GM19324 (cell line): ENCODE data around the gene ADD3.
"Not testable (repeated sequence)": the region's sequence is repeated elsewhere in the genome, so short reads cannot be mapped to it uniquely, and the experiment has no call there.

Experiments
- ATAC-seq: cut with Tn5 transposase; IDR thresholded peaks from one replicate; pipeline ENCODE4 v1.9.1; 2021; ENCODE audit warnings: mild to moderate bottlenecking, moderate library complexity; ENCODE audit not compliant: unreplicated experiment, low FRiP score

Gene ADD3

DNA sequence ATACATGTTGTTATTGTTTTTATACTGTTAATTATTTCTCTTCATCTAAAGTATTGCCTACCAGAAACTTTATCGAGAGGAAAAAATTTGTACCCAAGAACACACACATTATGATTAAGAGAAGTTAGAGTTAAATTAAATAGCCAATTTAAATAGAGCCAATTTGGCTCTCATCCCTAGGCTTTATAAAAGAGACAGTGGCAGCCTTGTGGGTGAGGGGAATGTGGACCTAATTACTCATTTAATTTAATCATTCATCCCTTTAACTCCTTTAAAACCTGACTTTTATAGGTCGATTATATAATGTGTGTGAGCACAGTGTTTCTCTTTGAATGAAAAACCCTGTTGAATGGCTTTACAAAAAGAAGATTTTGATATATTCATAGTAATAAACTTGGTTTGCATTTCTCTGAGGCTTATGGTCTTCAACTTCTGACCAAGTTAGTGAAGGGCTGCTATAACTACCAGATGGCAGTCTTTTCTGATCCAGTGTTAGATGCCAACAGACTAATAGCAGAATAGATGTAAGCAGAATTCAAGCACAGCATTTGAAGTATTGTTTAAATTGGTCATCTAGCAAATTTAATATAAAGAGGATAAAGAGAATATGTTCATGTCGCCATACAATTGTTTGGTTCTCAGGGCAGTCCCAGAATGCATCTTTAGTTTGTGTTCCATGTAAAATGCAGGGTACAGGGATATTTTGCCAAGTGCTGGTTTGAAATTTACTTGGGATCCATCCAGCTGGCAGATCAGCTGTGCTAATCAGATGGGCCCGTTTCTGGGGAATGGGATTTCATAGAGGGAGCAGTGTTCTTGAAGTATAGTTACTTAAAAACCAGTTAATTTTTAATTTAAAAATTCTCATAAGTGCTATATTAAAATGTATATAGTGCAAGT, 25.3 kb downstream of the ADD3 start:
- ATAC-seq, result no peak

DNA sequence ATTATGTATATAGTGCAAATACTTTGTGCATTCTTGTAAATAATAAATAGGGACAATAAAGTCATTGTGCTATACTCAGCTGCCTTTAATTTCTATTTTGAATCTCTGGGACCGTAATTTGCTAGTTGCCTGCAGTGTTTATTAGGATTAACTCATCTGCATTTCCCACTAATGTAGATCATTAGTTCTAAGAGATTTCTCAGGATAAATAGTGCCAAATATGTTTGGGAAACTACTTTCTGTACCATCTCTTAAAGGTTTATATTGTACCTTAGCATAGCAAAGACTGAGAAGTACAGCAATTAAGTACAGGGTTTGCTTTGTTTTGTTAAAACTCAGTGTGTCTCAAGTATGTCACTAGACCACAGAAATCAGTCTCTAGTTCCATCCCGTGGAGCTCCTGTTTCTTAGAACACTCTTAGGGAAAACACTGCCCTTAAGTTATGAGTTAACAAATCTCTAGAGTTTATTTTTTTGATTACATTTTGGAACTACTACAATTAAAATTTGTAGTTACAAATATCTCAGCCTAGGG, 26.0 kb downstream of the ADD3 start:
- ATAC-seq, result no peak

DNA sequence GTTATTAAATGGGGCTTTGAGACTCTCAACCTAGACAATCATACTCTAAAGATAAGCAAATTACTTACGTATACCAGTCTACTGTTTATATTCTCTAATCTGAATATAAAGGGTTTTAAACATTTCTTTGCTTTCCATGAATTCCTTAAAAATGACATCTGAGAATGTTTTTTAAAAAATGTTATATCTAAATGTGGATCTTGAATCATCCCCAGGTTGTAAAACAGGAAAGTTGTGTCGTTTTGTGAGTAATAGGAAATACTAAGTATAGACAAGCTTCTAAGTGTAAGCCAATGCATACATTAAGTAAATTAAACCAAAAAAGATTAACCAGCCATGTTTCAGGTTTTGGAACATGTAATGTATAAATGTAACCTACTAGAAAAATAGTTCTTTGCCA, 26.8 kb downstream of the ADD3 start:
- no peak for ATAC-seq

DNA sequence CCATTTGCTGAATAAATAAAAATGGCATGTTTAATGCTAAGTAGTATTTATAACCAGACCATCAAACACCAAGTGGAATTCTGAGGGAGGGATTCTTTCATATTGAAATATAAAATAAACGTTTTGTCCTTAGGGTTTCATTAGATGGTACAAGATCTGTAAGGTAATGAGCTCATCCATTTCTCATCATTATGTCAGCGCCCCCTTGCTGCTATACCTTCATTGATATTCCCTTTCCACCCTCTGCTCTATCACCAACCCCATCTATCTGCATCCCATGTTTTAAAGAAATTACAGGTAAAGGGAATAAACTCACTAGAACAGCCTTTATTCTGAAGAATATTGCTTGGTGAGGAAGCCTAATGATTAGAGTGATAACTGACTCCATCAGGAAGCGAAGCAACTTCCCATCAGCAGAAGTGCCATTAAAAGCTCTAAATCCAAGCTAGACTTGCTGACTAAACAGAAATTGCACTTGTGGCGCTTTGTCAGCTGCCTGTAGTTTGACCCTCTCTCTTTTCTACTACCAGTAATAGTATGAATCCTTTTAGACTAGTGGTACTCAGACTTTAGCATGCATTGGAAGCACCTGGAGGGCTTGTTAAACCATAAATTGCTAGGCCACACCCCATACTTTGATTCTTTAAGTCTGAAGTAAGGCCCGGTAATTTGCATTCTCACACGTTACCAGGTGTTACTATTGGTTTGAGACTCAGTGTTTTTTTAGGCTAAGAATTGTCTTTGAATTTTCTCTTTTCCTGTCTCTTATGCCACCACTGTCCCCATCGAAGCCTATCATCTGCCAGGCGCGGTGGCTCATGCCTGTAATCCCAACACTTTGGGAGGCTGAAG, 27.5 kb downstream of the ADD3 start:
- peak; percentile 43 for ATAC-seq

DNA sequence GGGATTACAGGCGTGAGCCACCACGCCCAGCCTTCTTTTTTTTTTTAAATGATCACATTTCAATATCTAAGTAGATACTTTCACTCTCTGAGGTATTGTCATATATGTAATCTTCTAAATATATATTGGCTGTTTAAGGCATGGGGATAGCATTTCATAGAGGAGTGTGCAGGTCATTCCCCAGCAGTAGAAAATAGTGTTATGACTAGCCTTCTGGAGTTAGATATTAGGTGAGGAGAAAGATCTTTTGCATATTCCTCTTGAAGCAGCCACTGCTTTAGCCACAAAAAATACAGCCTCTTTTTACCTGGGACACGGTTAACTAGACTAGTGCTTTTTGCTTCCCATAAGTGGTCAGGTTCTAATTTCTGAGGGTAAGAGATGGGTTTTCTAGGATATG, 28.9 kb downstream of the ADD3 start:
- peak; percentile 55 for ATAC-seq

DNA sequence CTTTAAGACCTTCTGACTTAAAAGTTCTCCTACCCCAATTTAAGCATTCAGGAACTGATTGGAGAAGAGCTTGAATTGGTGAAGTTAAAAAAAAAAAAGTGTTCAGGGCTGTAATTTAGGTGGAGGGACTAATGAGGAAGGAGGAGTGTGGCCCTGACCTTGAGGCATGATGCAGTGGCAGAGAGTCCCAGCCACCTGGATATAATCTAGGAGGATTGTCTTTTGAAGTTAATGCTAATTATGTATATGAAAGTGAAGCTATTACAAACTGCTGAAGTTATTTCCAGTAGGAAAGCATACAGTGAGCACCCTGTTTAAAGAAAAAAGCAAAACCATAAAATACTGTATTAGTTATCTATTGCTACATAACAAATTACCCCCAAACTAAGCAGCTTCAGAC, 31.5 kb downstream of the ADD3 start:
- no peak for ATAC-seq

DNA sequence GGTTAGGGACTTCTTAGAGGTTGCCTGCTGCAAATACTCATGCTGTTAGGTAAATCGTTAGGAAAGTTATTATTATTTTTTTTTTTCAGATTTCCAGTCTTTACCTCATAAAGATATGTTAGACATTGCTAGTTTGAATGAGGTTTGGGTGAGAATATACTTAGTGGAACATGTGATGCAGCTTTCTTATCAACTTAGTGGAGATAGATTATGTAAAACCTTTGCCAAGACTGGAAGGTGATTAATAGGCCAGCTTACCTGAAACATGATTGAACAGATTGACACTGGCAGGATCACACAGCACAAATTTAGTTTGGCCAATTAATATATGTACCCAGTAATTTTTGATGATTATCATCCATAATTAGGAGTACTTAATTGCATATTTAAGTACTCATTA, 32.3 kb downstream of the ADD3 start:
- ATAC-seq, result no peak

DNA sequence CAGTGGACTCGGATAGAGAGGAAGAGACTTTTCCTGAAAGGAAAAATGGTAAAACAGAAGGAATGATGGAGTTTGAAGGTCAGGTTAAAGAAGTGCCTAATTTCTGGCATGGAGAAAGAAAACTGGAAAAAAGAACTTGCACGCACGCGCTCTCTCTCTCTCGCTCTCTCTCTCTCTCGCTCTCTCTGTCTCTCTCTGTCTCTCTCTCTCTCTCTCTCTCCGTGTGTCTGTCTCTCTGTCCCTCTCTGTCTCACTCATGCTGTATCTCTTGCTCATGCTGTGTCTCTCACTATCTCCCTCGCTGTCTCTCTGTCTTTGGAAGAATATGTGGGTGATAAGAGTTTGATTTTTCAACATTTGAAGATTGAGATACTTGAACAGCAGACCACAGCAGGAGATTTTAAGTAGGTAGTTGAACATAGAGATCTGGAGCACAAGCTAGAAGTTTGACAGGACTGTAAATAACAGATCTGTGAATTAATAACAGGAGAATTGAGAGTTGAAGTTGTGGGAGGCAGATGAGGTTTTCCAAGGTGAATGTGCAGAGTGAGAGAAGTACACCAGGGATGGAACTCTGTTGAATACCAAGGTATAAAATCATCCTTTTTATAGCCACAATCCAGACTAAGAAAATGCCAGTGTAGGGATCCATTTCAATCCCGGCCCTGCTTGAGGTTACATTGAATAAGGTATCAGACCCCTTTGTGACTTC, 33.1 kb downstream of the ADD3 start:
- ATAC-seq, result no peak

DNA sequence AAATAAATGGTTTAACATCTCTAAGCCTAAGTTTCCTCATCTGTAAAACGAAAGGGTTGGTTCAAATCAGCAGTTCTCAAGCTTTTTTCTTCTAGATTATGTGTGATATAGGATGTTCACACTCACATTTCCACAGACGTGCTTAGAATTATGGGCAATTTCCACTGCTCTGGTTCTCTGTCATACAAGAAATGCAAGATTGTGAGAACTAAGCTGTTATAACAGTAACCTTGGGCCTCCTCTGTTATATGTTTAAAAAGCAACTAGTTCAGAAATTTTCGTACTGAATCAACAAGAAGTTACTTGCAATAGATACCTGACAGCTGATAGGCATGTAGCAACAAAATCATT, 33.7 kb downstream of the ADD3 start:
- no peak for ATAC-seq

DNA sequence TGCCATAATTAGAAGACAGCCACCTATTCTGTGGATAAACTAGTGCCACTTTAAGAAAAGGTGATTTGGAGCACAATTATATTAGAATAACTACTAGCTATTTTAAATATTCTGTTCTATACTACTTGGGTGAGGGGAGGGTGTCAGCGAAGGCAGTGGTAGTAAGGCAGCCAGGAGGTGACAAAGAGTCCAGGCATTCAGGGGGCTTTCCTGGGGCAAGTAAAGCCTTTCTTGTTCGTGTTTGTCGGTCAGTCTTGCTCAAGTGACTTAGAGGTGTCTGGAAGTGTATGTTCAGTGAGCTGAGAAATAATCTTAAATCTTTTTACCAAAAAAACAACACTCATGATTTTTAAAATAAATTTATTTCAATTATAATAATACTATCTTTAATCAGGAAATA, 34.4 kb downstream of the ADD3 start:
- ATAC-seq, result no peak

DNA sequence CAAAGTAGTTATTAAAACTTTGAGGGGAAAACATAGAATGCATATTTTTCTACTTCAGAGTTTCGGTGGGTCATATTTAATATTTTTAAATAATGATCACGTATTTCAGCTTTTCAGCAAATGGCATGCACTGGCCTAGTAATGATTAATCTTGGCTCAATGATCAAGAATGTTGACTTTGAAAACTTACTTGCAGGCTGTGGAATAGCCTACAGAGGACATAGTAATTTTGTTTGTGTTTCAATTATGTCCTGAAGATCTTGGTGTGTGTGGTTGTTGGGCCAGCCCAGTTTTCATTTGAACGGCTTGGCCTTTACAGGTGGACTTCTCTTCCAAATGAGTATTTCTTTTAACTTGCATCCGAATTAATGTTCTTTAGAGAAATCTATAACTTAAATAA, 35.1 kb downstream of the ADD3 start:
- ATAC-seq, result no peak

DNA sequence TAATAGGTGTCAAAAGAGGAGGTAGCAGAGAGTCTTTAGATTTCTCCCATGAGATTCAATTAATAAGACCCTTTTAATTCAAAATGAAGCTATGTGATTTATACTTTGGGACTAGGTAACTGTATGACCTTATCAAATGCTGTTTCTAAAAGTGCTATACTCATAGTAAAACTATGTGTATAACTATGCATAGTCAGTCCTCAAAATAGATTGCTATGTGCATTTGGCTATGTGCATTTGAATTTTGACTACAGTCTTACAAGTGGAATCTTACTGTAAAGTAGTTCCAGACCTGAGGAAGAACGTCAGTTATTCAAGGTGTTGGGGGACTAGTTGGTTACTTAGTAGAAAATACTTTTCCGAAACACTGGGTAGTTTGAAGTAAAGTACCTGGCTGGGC, 36.9 kb downstream of the ADD3 start:
- no peak for ATAC-seq

DNA sequence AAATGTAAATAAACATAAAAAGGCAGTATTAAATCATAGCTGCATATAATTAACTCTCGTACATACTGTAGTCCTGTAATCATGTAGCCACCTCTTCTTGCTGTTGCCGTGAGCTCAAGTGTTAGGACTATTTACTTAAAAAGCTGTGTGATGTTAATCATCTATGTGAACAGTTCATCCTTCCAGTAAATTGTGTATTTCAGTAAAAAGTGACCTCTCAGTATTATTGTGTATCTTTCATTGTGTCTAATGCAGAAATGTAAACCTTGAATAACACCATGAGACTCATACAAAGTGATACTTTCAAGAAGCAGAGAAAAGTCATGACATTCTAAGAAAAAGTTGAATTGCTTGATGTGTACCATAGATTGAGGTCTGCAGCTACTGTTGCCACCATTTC, 38.0 kb downstream of the ADD3 start:
- no peak for ATAC-seq

DNA sequence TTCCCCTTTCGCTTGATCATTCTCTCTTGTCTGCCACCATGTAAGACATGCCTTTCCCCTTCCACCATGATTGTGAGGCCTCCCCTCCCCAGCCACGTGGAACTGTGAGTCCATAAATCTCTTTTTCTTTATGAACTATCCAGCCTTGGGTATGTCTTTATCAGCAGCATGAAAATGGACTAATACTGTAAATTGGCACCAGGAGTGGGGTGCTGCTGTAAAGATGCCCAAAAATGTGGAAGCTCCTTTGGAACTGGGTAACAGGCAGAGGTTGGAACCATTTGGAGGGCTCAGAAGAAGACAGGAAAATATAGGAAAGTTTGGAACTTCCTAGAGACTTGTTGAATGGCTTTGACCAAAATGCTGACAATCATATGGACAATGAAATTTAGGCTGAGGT, 40.4 kb downstream of the ADD3 start:
- ATAC-seq, result not testable (repeated sequence)

DNA sequence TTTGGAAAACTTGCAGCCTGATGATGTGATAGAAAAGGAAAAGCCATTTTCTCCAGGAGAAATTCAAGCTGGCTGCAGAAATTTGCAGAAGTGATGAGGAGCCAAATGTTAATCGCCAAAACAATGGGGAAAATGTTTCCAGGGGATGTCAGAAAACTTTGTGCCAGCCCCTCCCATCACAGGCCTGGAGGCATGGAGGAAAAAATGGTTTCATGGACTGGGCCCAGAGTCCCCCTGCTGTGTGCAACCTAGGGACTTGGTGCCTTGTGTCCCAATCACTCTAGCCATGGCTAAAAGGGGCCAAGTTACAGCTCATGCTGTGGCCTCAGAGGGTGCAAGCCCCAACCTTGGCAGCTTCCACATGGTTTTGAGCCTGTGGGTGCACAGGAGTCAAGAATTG, 41.0 kb downstream of the ADD3 start:
- no peak for ATAC-seq

DNA sequence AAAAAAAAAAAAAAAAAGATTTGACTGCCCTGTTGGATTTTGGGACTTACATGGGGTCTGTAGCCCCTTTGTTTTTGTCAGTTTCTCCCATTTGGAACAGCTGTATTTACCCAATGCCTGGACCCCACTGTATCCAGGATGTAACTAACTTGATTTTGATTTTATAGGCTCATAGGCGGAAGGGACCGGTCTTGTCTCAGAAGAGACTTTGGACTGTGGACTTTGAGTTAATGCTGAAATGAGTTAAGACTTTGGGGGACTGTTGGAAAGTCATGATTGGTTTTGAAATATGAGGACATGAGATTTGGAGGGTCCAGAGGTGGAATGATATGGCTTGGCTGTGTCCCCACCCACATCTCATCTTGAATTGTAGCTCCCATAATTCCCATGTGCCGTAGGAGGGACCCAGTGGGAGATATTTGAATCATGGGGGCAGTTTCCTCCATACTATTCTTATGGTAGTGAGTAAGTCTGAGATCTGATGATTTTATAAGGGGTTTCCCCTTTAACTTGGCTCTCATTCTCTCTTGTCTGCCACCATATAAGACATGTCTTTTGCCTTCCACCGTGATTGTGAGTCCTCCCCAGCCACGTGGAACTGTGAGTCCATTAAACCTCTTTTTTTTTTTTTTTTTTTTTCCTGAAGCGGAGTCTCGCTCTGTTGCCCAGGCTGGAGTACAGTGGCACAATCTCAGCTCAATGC, 42.3 kb downstream of the ADD3 start:
- not testable (repeated sequence) for ATAC-seq

DNA sequence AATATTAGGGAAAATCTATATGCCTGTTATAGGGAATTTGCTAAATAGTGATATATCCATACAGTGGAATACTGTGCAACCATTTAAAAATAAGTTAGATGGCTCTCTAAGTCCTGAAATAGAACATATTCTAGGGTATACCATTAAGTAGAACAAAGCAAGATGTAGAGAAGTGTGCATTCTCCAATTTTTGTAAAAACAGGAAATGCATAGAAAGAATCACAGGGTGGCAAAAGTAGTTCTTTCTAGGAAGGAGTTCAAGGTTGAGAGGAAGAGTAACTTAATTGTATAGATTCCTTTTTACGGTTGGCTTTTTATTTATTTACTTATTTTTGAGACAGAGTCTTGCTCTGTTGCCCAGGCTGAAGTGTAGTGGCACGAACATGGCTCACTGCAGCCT, 43.7 kb downstream of the ADD3 start:
- no peak for ATAC-seq

DNA sequence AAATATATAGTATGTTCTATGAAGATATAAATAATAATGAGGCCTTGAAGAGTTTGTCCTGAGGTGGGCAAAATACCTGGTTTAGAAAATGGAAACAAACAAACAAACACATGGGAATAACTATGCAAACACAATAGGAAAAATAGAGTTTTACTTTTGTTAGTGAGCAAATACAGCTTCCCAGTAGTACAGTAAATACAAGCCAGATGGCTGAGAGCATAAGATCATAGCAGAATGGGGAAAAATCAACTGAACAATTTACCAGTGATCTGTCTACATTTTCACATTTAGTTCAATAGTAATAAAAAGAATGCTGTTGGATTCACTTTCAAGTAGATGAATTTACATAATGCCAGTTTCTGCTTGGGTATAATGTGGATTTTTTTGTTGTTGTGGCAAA, 45.1 kb downstream of the ADD3 start:
- no peak for ATAC-seq

DNA sequence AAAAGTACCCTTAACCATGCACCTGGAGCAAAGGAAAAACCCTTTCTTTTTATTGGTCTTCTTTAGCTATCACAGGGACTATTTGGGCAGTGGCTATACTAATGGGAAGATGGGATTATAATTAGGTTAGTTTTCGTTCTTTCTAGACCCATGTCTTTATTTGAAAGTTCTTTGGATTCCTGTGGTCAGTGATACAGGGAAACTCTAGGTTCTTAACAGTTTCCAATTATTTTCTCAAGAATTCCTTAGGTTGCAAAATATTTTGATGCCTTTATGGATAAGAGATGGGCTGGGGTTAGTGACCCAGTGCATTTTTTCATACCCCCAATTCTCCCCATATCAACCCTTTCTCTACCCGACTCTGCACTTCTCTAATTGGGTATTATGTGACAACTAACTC, 49.0 kb downstream of the ADD3 start:
- ATAC-seq, result no peak

DNA sequence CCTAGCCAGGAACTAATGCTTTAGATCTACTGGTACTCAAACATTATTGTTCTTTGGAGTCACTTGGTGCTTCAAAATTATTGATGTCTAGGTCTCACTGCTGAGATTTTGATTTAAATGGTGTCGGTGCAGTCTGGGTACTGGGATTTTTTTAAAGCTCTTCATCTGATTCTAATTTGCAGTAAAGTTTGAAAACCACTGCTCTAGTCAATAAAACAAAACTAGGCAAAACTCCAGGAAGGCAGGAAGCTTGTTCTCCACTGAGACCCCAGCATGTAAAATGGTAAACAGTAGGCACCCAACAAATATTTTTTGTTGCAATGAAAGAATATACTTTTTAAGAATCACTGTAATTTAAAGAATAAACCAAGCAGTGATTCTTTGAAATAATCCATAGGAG, 49.7 kb downstream of the ADD3 start:
- ATAC-seq, result no peak
